H1 (cell line): ENCODE results near the gene AHI1. TPM values are rescaled to one million over a fixed set of nuclear protein-coding genes. Genes with fewer than 3 reads are reported as not detected.

Source experiments
- CTCF ChIA-PET: fragments of 300-600 bp; sonication (Branson Sonifier 250); formaldehyde crosslinking; loops from one replicate; lab custom pipeline; 2021; ENCODE audit not compliant: partially characterized antibody; lab: Charles Lee
- POLR2A ChIA-PET: fragments of 300-600 bp; sonication (Branson Sonifier 250); formaldehyde crosslinking; loops from one replicate; lab custom pipeline; 2021; ENCODE audit warnings: inconsistent platforms; ENCODE audit not compliant: partially characterized antibody; lab: Charles Lee
- DNase-seq, 2 experiments: peaks; one replicate each; pipeline versions ENCODE4 v3.0.0 to v3.0.0-alpha.2; 2010 to 2022; ENCODE audit warnings: low spot score in 2 of 2, low read depth in 1 of 2, mixed read lengths in 1 of 2
- FAIRE-seq: peaks from 2 replicates; lab custom pipeline; 2011; peaks lifted over from hg19 to GRCh38; lab: Jason Lieb, UNC
- H2AFZ ChIP-seq: 2 replicates; pipeline ENCODE4 v1.8.1; 2012; ENCODE audit warnings: low read length, inconsistent platforms
- H2AK5ac ChIP-seq: 2 replicates; pipeline ENCODE4 v1.6.1; 2013; ENCODE audit warnings: low read depth, low read length
- H2BK120ac ChIP-seq: replicated peaks from 2 replicates; pipeline ENCODE3; 2013; ENCODE audit warnings: low read depth, low read length, inconsistent platforms
- H2BK12ac ChIP-seq: 2 replicates; pipeline ENCODE4 v1.6.1; 2013; ENCODE audit warnings: low read depth, low read length
- H2BK15ac ChIP-seq: 2 replicates; pipeline ENCODE4 v1.6.1; 2013; ENCODE audit warnings: low read length
- H2BK20ac ChIP-seq: 2 replicates; pipeline ENCODE4 v1.6.1; 2013; ENCODE audit warnings: low read length
- H2BK5ac ChIP-seq: 2 replicates; pipeline ENCODE4 v1.6.1; 2013; ENCODE audit warnings: low read depth, low read length
- H3K14ac ChIP-seq: 2 replicates; pipeline ENCODE4 v1.6.1; 2013; ENCODE audit warnings: inconsistent platforms; ENCODE audit not compliant: insufficient read length
- H3K18ac ChIP-seq: 2 replicates; pipeline ENCODE4 v1.6.1; 2013; ENCODE audit warnings: low read length; ENCODE audit errors: extremely low read depth
- H3K23ac ChIP-seq: 2 replicates; pipeline ENCODE4 v1.6.1; 2013; ENCODE audit warnings: inconsistent platforms; ENCODE audit not compliant: insufficient read length
- H3K23me2 ChIP-seq: 2 replicates; pipeline ENCODE4 v1.6.1; 2013; ENCODE audit warnings: low read depth, low read length
- H3K27ac ChIP-seq: 2 replicates; pipeline ENCODE4 v1.6.1; 2011; ENCODE audit warnings: low read depth, low read length, inconsistent platforms
- H3K27me3 ChIP-seq, 4 experiments: replicated peaks in 1 of 4; 1 replicate in 1 of 4; 2 replicates in 3 of 4; pipeline versions ENCODE4 v1.6.1 to v1.8.1; 2011 to 2013; ENCODE audit warnings: low read length in 3 of 4, mild to moderate bottlenecking in 3 of 4, inconsistent platforms in 2 of 4, mixed read lengths in 2 of 4, moderate library complexity in 1 of 4; ENCODE audit not compliant: control insufficient read depth in 3 of 4, insufficient read depth in 3 of 4; ENCODE audit errors: extremely low read depth in 1 of 4
- H3K36me3 ChIP-seq, 4 experiments: 2 replicates each; pipeline versions ENCODE4 v1.6.1 to v1.8.1; 2011 to 2013; ENCODE audit warnings: mild to moderate bottlenecking in 4 of 4, low read length in 3 of 4, moderate library complexity in 2 of 4, control low read depth in 1 of 4, inconsistent platforms in 1 of 4; ENCODE audit not compliant: insufficient read depth in 4 of 4, control insufficient read depth in 2 of 4
- H3K4ac ChIP-seq: replicated peaks from 2 replicates; pipeline ENCODE3; 2013; ENCODE audit warnings: low read length, low read depth, mixed read lengths, inconsistent platforms; ENCODE audit not compliant: insufficient read length
- H3K4me1 ChIP-seq, 4 experiments: replicated peaks in 1 of 4; 1 replicate in 1 of 4; 2 replicates in 3 of 4; pipeline versions ENCODE4 v1.6.1 to v1.8.1; 2011 to 2013; ENCODE audit warnings: low read length in 3 of 4, inconsistent platforms in 2 of 4, mixed read lengths in 1 of 4; ENCODE audit not compliant: insufficient read depth in 4 of 4, control insufficient read depth in 3 of 4
- H3K4me2 ChIP-seq, 2 experiments: 2 replicates each; pipeline versions ENCODE4 v1.6.1 to v1.8.1; 2011 to 2013; ENCODE audit warnings: low read depth in 2 of 2, low read length in 2 of 2, control low read depth in 1 of 2, inconsistent platforms in 1 of 2, mild to moderate bottlenecking in 1 of 2; ENCODE audit not compliant: insufficient read depth in 1 of 2
- H3K4me3 ChIP-seq, 4 experiments: fragments of 200-600, 300-600 bp in 1 of 4; sonication (generic), shearing (Covaris generic), sonication (Bioruptor Twin) in 1 of 4; 2 replicates each; pipeline versions ENCODE4 v1.5.1 to v1.8.1; 2011 to 2016; ENCODE audit warnings: low read length in 4 of 4, low read depth in 3 of 4, control low read depth in 2 of 4, inconsistent platforms in 2 of 4, mild to moderate bottlenecking in 2 of 4, mixed read lengths in 1 of 4, moderate library complexity in 1 of 4; ENCODE audit not compliant: insufficient read depth in 2 of 4; ENCODE audit errors: extremely low read depth in 1 of 4
- H3K56ac ChIP-seq: replicated peaks from 2 replicates; pipeline ENCODE3; 2013; ENCODE audit warnings: low read depth, mild to moderate bottlenecking, mixed read lengths, low read length, inconsistent platforms; ENCODE audit not compliant: insufficient read length
- H3K79me1 ChIP-seq: 2 replicates; pipeline ENCODE4 v1.6.1; 2013; ENCODE audit warnings: low read depth, low read length, control low read depth
- H3K79me2 ChIP-seq, 2 experiments: 2 replicates each; pipeline versions ENCODE4 v1.6.1 to v1.8.1; 2012 to 2013; ENCODE audit warnings: low read length in 2 of 2, mild to moderate bottlenecking in 2 of 2, inconsistent platforms in 1 of 2; ENCODE audit not compliant: insufficient read depth in 2 of 2, control insufficient read depth in 1 of 2
- H3K9ac ChIP-seq, 4 experiments: replicated peaks in 1 of 4; 1 replicate in 1 of 4; 2 replicates in 3 of 4; pipeline versions ENCODE4 v1.6.1 to v1.8.1; 2011 to 2013; ENCODE audit warnings: low read depth in 3 of 4, low read length in 3 of 4, control low read depth in 2 of 4, mild to moderate bottlenecking in 2 of 4, moderate library complexity in 2 of 4, inconsistent platforms in 1 of 4; ENCODE audit errors: extremely low read depth in 1 of 4
- H3K9me3 ChIP-seq, 2 experiments: 2 replicates each; pipeline versions ENCODE4 v1.6.1 to v1.8.1; 2012 to 2013; ENCODE audit warnings: mild to moderate bottlenecking in 2 of 2, moderate library complexity in 2 of 2, control low read depth in 1 of 2, inconsistent platforms in 1 of 2, low read depth in 1 of 2, low read length in 1 of 2, mixed read lengths in 1 of 2; ENCODE audit not compliant: insufficient read depth in 2 of 2
- H4K20me1 ChIP-seq, 2 experiments: replicated peaks in 1 of 2; 2 replicates each; pipeline versions ENCODE3 to v1.8.1; 2011 to 2013; ENCODE audit warnings: inconsistent platforms in 2 of 2, low read length in 2 of 2, mild to moderate bottlenecking in 1 of 2; ENCODE audit not compliant: insufficient read depth in 2 of 2, control insufficient read depth in 1 of 2
- H4K5ac ChIP-seq: 2 replicates; pipeline ENCODE4 v1.6.1; 2013; ENCODE audit warnings: low read length, low read depth, mixed read lengths, inconsistent platforms; ENCODE audit not compliant: insufficient read length
- H4K8ac ChIP-seq: 2 replicates; pipeline ENCODE4 v1.8.0; 2013; ENCODE audit warnings: mild to moderate bottlenecking, moderate library complexity, low read length, inconsistent platforms; ENCODE audit not compliant: insufficient read depth; ENCODE audit errors: extremely low read depth
- H4K91ac ChIP-seq: replicated peaks from 2 replicates; pipeline ENCODE3; 2013; ENCODE audit warnings: low read length, mixed read lengths, inconsistent platforms; ENCODE audit not compliant: insufficient read length
- BCL11A ChIP-seq, 2 experiments: IDR thresholded peaks; one replicate each; pipeline ENCODE4 v1.6.1; 2011; ENCODE audit warnings: low read depth in 2 of 2, low read length in 2 of 2, mild to moderate bottlenecking in 2 of 2
- WGBS, 2 experiments: shearing (Covaris generic) in 1 of 2; methylation state at CpG; one replicate each; pipeline versions ENCODE4 v1.1.6 to v1.1.7; 2013 to 2015; ENCODE audit warnings: low lambda C conversion rate in 2 of 2, mixed read lengths in 2 of 2, inconsistent platforms in 1 of 2, low coverage in 1 of 2, missing lambda C conversion rate in 1 of 2; ENCODE audit not compliant: insufficient replicate concordance in 2 of 2, insufficient coverage in 1 of 2, insufficient read length in 1 of 2; ENCODE audit errors: extremely low coverage in 1 of 2, missing lambda C conversion rate in 1 of 2; 5-methylcytosine and 5-hydroxymethylcytosine counted together
- polyA plus RNA-seq, 7 experiments: library from polyadenylated mRNA; depleted of rRNA in 3 of 7; stranded (reverse) in 5 of 7; unstranded in 2 of 7; fragments of >200 nt in 5 of 7; fragments of 200-250 nt in 2 of 7; gene quantifications; 1 replicate in 5 of 7; 2 replicates in 1 of 7; 4 replicates in 1 of 7; pipeline versions ENCODE4 v1.2.1 to v1.2.3, GENCODE V29; 2011 to 2013; ENCODE audit warnings: missing spikeins in 2 of 7, mixed read lengths in 2 of 7
- total RNA-seq: library from RNA; stranded (reverse); fragmentation: NEBNext Ultra II Directional; extraction: Animal tissue kit (Norgen Biotek cat#: 25700); gene quantifications from 2 replicates; pipeline ENCODE4 v1.2.1, GENCODE V29; 2021

Gene AHI1
- total and polyA plus RNA-seq, 2 of the 8 experiments (the other 6 are each of a cell fraction or from before 2014, with no cell fraction given) = 4.2 to 19.6 TPM

GRCh38 chr6:135546680-135547418, 49.3 kb upstream of the AHI1 start:
- no peak overlapping the region for H2AFZ ChIP-seq
- H3K36me3 ChIP-seq = no peaks in the 10 kb centered on the region
- DNase-seq = no peak
- H3K4me2 ChIP-seq = no peak overlapping the region
- H3K9ac ChIP-seq = no peak overlapping the region
- ChIA-PET CTCF (interaction anchor here (1.2 kb wide), 1 partner anchor 10 kb away, joined by 4 read pairs; no protein-coding TSS in a partner anchor), POLR2A (no interaction called here)
- no peak overlapping the region for H2BK5ac ChIP-seq
- no peaks in the 10 kb centered on the region for H3K4me1 ChIP-seq
- H3K4me3 ChIP-seq = no peak overlapping the region
- no peaks in the 10 kb centered on the region for H3K27me3 ChIP-seq
- 87% methylated on average over 9 of the region's 9 CpGs; no CpG with 5 or more reads in 1 of the 2 experiments for WGBS, 2 experiments
- no peak overlapping the region for H3K14ac ChIP-seq
- H3K9me3 ChIP-seq = no peaks in the 10 kb centered on the region
- H3K56ac ChIP-seq = no peak overlapping the region
- no peaks in the 10 kb centered on the region for H4K20me1 ChIP-seq
- no peak overlapping the region for H4K5ac ChIP-seq
- no peak overlapping the region for H4K91ac ChIP-seq
- H3K23ac ChIP-seq = no peak overlapping the region
- H4K8ac ChIP-seq = no peak overlapping the region
- no peak overlapping the region for H2BK20ac ChIP-seq
- no peak overlapping the region for H3K27ac ChIP-seq
- no peak for FAIRE-seq
- no peak overlapping the region for H2BK15ac ChIP-seq
- no peaks in the 10 kb centered on the region for H3K23me2 ChIP-seq
- no peak overlapping the region for H3K4ac ChIP-seq
- no peaks in the 10 kb centered on the region for H3K79me1 ChIP-seq
- no peak overlapping the region for H2BK120ac ChIP-seq
- H3K18ac ChIP-seq = no peak overlapping the region
- H2BK12ac ChIP-seq = no peak overlapping the region
- no peak overlapping the region for H2AK5ac ChIP-seq
- TF ChIP-seq BCL11A (IDR thresholded peaks at IDR 0.05; ENCODE audit: low read depth in 2 of 2, low read length in 2 of 2) = no peak
- TF ChIP-seq, all 59 proteins: peak for 0
- no peaks in the 10 kb centered on the region for H3K79me2 ChIP-seq
